HepG2 (cell line): Measurements from ENCODE around the gene CPNE2. TPM values are rescaled to one million over a fixed set of nuclear protein-coding genes. Genes with fewer than 3 reads are reported as not detected.

Source experiments
- ATF7 ChIP-seq, 2 experiments: fragments of 450-650 bp in 1 of 2; sonication (generic) in 1 of 2; formaldehyde crosslinking in 1 of 2; IDR thresholded peaks; 2 replicates each; pipeline versions ENCODE4 v1.4.0 to v1.6.1; 2016 to 2020; ENCODE audit warnings: antibody characterized with exemption in 1 of 2, mild to moderate bottlenecking in 1 of 2, missing genetic modification reagents in 1 of 2
- BHLHE40 ChIP-seq: IDR thresholded peaks from 2 replicates; pipeline ENCODE4 v1.6.1; 2011; ENCODE audit warnings: low read length, improper control_type of control experiment
- FOSL2 ChIP-seq: sonication (generic); formaldehyde crosslinking; IDR thresholded peaks from 2 replicates; pipeline ENCODE4 v1.4.0; 2020; ENCODE audit warnings: missing genetic modification reagents
- IKZF4 ChIP-seq: sonication (generic); formaldehyde crosslinking; IDR thresholded peaks from 2 replicates; pipeline ENCODE4 v1.5.1; 2020; ENCODE audit warnings: borderline replicate concordance, mild to moderate bottlenecking, low read depth, missing genetic modification reagents; ENCODE audit errors: not compliant biosample characterization
- KLF11 ChIP-seq: IDR thresholded peaks from 2 replicates; pipeline ENCODE4 v1.6.1; 2016; ENCODE audit warnings: missing compliant biosample characterization
- MEF2D ChIP-seq: sonication (generic); formaldehyde crosslinking; IDR thresholded peaks from 2 replicates; pipeline ENCODE4 v1.5.1; 2020; ENCODE audit warnings: mild to moderate bottlenecking, missing genetic modification reagents
- PAF1 ChIP-seq: IDR thresholded peaks from 2 replicates; pipeline ENCODE4 v1.6.1; 2016; ENCODE audit warnings: missing genetic modification reagents, missing compliant biosample characterization
- PCBP1 ChIP-seq: fragments of 200-400 bp; formaldehyde crosslinking; IDR thresholded peaks from 2 replicates; pipeline ENCODE4 v1.6.1; 2017; ENCODE audit warnings: mild to moderate bottlenecking, low read depth, low read length, borderline replicate concordance
- RXRA ChIP-seq: sonication (generic); formaldehyde crosslinking; IDR thresholded peaks from 2 replicates; pipeline ENCODE4 v1.5.1; 2020; ENCODE audit warnings: missing genetic modification reagents
- SATB2 ChIP-seq: sonication (generic); formaldehyde crosslinking; IDR thresholded peaks from 2 replicates; pipeline ENCODE4 v1.5.0; 2020; ENCODE audit warnings: missing genetic modification reagents
- SP140L ChIP-seq: sonication (generic); formaldehyde crosslinking; IDR thresholded peaks from 2 replicates; pipeline ENCODE4 v1.4.0; 2020; ENCODE audit warnings: missing genetic modification reagents, borderline replicate concordance
- SP4 ChIP-seq: sonication (generic); formaldehyde crosslinking; IDR thresholded peaks from 2 replicates; pipeline ENCODE4 v1.8.1; 2023; ENCODE audit warnings: mild to moderate bottlenecking, missing genetic modification reagents
- STAT6 ChIP-seq: sonication (generic); formaldehyde crosslinking; IDR thresholded peaks from 2 replicates; pipeline ENCODE4 v1.4.0; 2020; ENCODE audit warnings: missing genetic modification reagents, mild to moderate bottlenecking, borderline replicate concordance
- TARDBP ChIP-seq: sonication (generic); formaldehyde crosslinking; IDR thresholded peaks from 2 replicates; pipeline ENCODE4 v1.8.0; 2022; ENCODE audit warnings: mild to moderate bottlenecking, missing genetic modification reagents
- ZBTB2 ChIP-seq: sonication (generic); formaldehyde crosslinking; IDR thresholded peaks from 2 replicates; pipeline ENCODE4 v1.8.0; 2022; ENCODE audit warnings: low read depth, missing genetic modification reagents
- ZBTB21 ChIP-seq: sonication (generic); formaldehyde crosslinking; IDR thresholded peaks from 2 replicates; pipeline ENCODE4 v1.4.0; 2020; ENCODE audit warnings: missing genetic modification reagents
- ZBTB42 ChIP-seq: sonication (generic); formaldehyde crosslinking; IDR thresholded peaks from 2 replicates; pipeline ENCODE4 v1.5.0; 2020; ENCODE audit warnings: mild to moderate bottlenecking, missing genetic modification reagents
- ZHX1 ChIP-seq: sonication (generic); formaldehyde crosslinking; IDR thresholded peaks from 2 replicates; pipeline ENCODE4 v1.8.1; 2022; ENCODE audit warnings: low read depth, mild to moderate bottlenecking, missing genetic modification reagents
- ZNF124 ChIP-seq: sonication (generic); formaldehyde crosslinking; IDR thresholded peaks from 2 replicates; pipeline ENCODE4 v1.4.0; 2020; ENCODE audit warnings: missing genetic modification reagents
- ZNF205 ChIP-seq: IDR thresholded peaks from 2 replicates; pipeline ENCODE4 v1.6.1; 2018; ENCODE audit warnings: missing biosample characterization, missing genetic modification reagents
- ZNF430 ChIP-seq: sonication (generic); formaldehyde crosslinking; IDR thresholded peaks from 2 replicates; pipeline ENCODE4 v1.9.0; 2021; ENCODE audit warnings: mild to moderate bottlenecking, missing genetic modification reagents
- ZNF607 ChIP-seq: sonication (generic); formaldehyde crosslinking; IDR thresholded peaks from 2 replicates; pipeline ENCODE4 v1.5.1; 2020; ENCODE audit warnings: missing genetic modification reagents, mild to moderate bottlenecking, borderline replicate concordance
- ZNF720 ChIP-seq: sonication (generic); formaldehyde crosslinking; IDR thresholded peaks from 2 replicates; pipeline ENCODE4 v1.4.0; 2020; ENCODE audit warnings: missing genetic modification reagents
- ZNF781 ChIP-seq: sonication (generic); formaldehyde crosslinking; IDR thresholded peaks from 2 replicates; pipeline ENCODE4 v1.5.1; 2020; ENCODE audit warnings: borderline replicate concordance, mild to moderate bottlenecking, missing genetic modification reagents; ENCODE audit errors: not compliant biosample characterization
- ZNF83 ChIP-seq: sonication (generic); formaldehyde crosslinking; IDR thresholded peaks from 2 replicates; pipeline ENCODE4 v1.4.0; 2020; ENCODE audit warnings: missing genetic modification reagents, mild to moderate bottlenecking, borderline replicate concordance
- polyA plus RNA-seq, 8 experiments: library from polyadenylated mRNA; depleted of rRNA in 3 of 8; stranded (reverse) in 7 of 8; unstranded in 1 of 8; fragments of >200 nt; fragmentation: Illumina TruSeq in 4 of 8; extraction: Trizol in 4 of 8; gene quantifications; 2 replicates each; pipeline versions ENCODE4 v1.2.1 to v1.2.3, GENCODE V29; 2011 to 2016; ENCODE audit warnings: low read depth in 4 of 8, missing spikeins in 1 of 8, mixed read lengths in 1 of 8; ENCODE audit not compliant: insufficient read depth in 1 of 8
- total RNA-seq, 5 experiments: library from RNA; depleted of rRNA; stranded (reverse); fragments of >200 nt; fragmentation: Illumina TruSeq; extraction: Trizol; gene quantifications; 2 replicates each; pipeline ENCODE4 v1.2.3, GENCODE V29; 2016; ENCODE audit warnings: low read depth in 1 of 5

The CPNE2 gene
- total and polyA plus RNA-seq, 2 of the 13 experiments (the other 11 are each of a cell fraction or from before 2014, with no cell fraction given): 10.6 to 23.3 TPM

GRCh38 chr16:57084257-57084770 is 8.1 kb upstream of the CPNE2 start (continued):
- TF ChIP-seq ZBTB2 (no peak), BHLHE40 (no peak), KLF11 (CRISPR knock-in tag) (0 out of 2 replicates have a peak, but pooled peaks have one; percentile 29), SP140L (CRISPR knock-in tag) (no peak), ZBTB21 (CRISPR knock-in tag) (0 out of 2 replicates have a peak, but pooled peaks have one; percentile 14), IKZF4 (no peak), PAF1 (CRISPR knock-in tag) (no peak), TARDBP (0 out of 2 replicates have a peak, but pooled peaks have one; percentile 45), ZNF720 (no peak), ZNF83 (CRISPR knock-in tag) (no peak), ZHX1 (CRISPR knock-in tag) (no peak), STAT6 (no peak), SP4 (CRISPR knock-in tag) (0 out of 2 replicates have a peak, but pooled peaks have one; percentile 15), MEF2D (CRISPR knock-in tag) (0 out of 2 replicates have a peak, but pooled peaks have one; percentile 31), ATF7 (IDR thresholded peaks at IDR 0.05) (no peak), ATF7 (CRISPR knock-in tag; IDR thresholded peaks at IDR 0.05) (0 out of 2 replicates have a peak, but pooled peaks have one; percentile 27), SATB2 (CRISPR knock-in tag) (no peak), ZNF607 (CRISPR knock-in tag) (no peak), FOSL2 (CRISPR knock-in tag) (0 out of 2 replicates have a peak, but pooled peaks have one; percentile 31), ZBTB42 (CRISPR knock-in tag) (no peak), ZNF781 (CRISPR knock-in tag) (no peak), PCBP1 (no peak), RXRA (CRISPR knock-in tag) (peak; percentile 80), ZNF430 (CRISPR knock-in tag) (no peak), ZNF205 (CRISPR knock-in tag) (peak; percentile 39; the same call in 1 of the 2 replicates), ZNF124 (0 out of 2 replicates have a peak, but pooled peaks have one; percentile 27)
